ENCODE results near the gene BCL2A1.

- no peak for TF ChIP-seq CTCF (IDR thresholded peaks at IDR 0.05)
- no peak for TF ChIP-seq ZFX (IDR thresholded peaks at IDR 0.05; ENCODE audit: borderline replicate concordance)
These were observed at the start of gene BCL2A1 for GRCh38 chr15:79970624-79971434.

Measured in 22Rv1 (cell line).